Measurements from ENCODE around the gene PRPS2. TPM values are rescaled to one million over a fixed set of nuclear protein-coding genes. Genes with fewer than 3 reads are reported as not detected.

Gene PRPS2
- total RNA-seq, 3 donors from 2014 or later, result 25.0 to 54.4 (median 25.9) TPM

- Histone ChIP-seq H3K27me3 (peaks cover 0 to 21% of the 10 kb centered on the region in 2 donors), H3K27ac (no peak overlapping the region), H3K9me3 (no peaks in the 10 kb centered on the region), H3K4me1 (no peaks in the 10 kb centered on the region), H3K36me3 (no peaks in the 10 kb centered on the region), H3K4me3 (no peak overlapping the region)
- intact Hi-C loops (cut with DNase I; ENCODE audit: low total_unique reads), result no loop called here
- no peak for TF ChIP-seq POLR2AphosphoS5 (IDR thresholded peaks at IDR 0.05)
- no peak for TF ChIP-seq CTCF (IDR thresholded peaks at IDR 0.05)
- no peak for TF ChIP-seq POLR2A (IDR thresholded peaks at IDR 0.05)
- DNase-seq (ENCODE audit: low spot score in 2 of 2), result no peak
Measured at GRCh38 chrX:12758291-12758690, 32.9 kb upstream of the PRPS2 start.

GRCh38 chrX:12767856-12768255, 23.4 kb upstream of the PRPS2 start:
- Histone ChIP-seq H3K4me1 (no peaks in the 10 kb centered on the region), H3K4me3 (no peak overlapping the region), H3K27ac (no peak overlapping the region), H3K9me3 (peaks cover 0 to 10% of the 10 kb centered on the region in 2 donors), H3K36me3 (no peaks in the 10 kb centered on the region), H3K27me3 (peaks cover 0 to 38% of the 10 kb centered on the region in 2 donors)
- DNase-seq (ENCODE audit: low spot score in 2 of 2), result no peak
- intact Hi-C loops (cut with DNase I; ENCODE audit: low total_unique reads), result no loop called here
- TF ChIP-seq POLR2A (IDR thresholded peaks at IDR 0.05), result no peak
- no peak for TF ChIP-seq POLR2AphosphoS5 (IDR thresholded peaks at IDR 0.05)

DNA sequence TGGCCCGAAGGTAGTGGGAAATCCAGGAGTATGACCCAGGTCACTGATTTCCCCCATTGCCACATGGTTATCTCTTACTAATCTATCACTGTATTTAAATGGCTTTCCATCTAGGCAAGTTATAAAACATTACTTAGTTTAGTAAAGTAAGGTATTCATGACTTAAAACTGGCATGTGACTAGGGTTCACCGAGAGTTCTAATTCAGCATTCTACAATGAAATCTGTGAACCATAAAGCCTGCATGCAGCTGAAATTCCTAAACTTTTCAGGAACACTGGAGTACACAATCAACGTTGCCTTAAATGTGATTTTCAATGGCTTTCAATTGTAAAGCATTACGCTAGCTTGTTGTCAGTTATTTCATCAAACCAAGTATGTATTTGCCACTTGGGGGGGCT, 22.7 kb upstream of the PRPS2 start:
- TF ChIP-seq POLR2A (IDR thresholded peaks at IDR 0.05) (no peak), CTCF (IDR thresholded peaks at IDR 0.05) (no peak), POLR2AphosphoS5 (IDR thresholded peaks at IDR 0.05) (no peak)
- Histone ChIP-seq H3K27me3 (peaks cover 0 to 44% of the 10 kb centered on the region in 2 donors), H3K4me3 (no peak overlapping the region), H3K9me3 (peaks cover 0 to 10% of the 10 kb centered on the region in 2 donors), H3K4me1 (no peaks in the 10 kb centered on the region), H3K27ac (no peak overlapping the region), H3K36me3 (no peaks in the 10 kb centered on the region)
- intact Hi-C loops (cut with DNase I; ENCODE audit: low total_unique reads), result no loop called here
- no peak for DNase-seq (ENCODE audit: low spot score in 2 of 2)

DNA sequence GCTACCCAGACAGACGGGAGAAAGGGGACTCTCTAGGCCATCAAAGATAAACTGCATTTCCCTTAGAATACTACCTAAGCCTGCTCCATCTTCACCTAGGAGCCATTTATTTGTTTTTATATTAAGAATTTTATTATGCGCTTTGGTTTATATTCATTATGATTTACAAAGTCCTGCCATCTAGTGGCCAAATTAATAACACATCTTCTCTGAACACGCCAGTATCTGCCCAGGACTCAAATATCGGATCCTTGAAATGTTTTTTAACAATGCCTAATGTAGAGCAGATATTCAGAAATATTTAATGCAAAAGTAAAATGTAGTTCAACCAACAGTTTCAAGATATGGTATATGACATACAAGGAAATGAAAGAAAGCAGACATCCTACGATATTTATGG, 20.8 kb upstream of the PRPS2 start:
- no peaks in the 10 kb centered on the region for H3K36me3 ChIP-seq
- H3K27me3 ChIP-seq, result peaks cover 0 to 60% of the 10 kb centered on the region in 2 donors
- TF ChIP-seq CTCF (IDR thresholded peaks at IDR 0.05) (peak; percentile 27 to 36 (median 36)), POLR2A (IDR thresholded peaks at IDR 0.05) (no peak)
- H3K9me3 ChIP-seq, result peaks cover 0 to 3% of the 10 kb centered on the region in 2 donors
- no peak for DNase-seq (ENCODE audit: low spot score in 2 of 2)
- H3K27ac ChIP-seq, result no peak overlapping the region
- intact Hi-C loops (cut with DNase I; ENCODE audit: low total_unique reads), result no loop called here
- H3K4me3 ChIP-seq, result no peak overlapping the region
- H3K4me1 ChIP-seq, result no peaks in the 10 kb centered on the region

GRCh38 chrX:12771445-12772069, 19.7 kb upstream of the PRPS2 start:
- intact Hi-C loops (cut with DNase I; ENCODE audit: low total_unique reads), result no loop called here
- Histone ChIP-seq H3K36me3 (no peaks in the 10 kb centered on the region), H3K27ac (no peak overlapping the region), H3K9me3 (no peaks in the 10 kb centered on the region), H3K27me3 (peaks cover 0 to 67% of the 10 kb centered on the region in 2 donors), H3K4me1 (no peaks in the 10 kb centered on the region), H3K4me3 (no peak overlapping the region)
- no peak for DNase-seq (ENCODE audit: low spot score in 2 of 2)
- TF ChIP-seq CTCF (IDR thresholded peaks at IDR 0.05) (no peak), POLR2A (IDR thresholded peaks at IDR 0.05) (no peak), POLR2AphosphoS5 (IDR thresholded peaks at IDR 0.05) (no peak)

Measured in breast epithelium (tissue), 4 donors.